A549 (cell line): ENCODE data around the gene PKD2.

ENCODE experiments used
- CBX2 ChIP-seq: fragments of 200-600 bp; sonication (generic); IDR thresholded peaks from 2 replicates; pipeline ENCODE4 v1.6.1; 2016; ENCODE audit warnings: low read depth, mild to moderate bottlenecking, borderline replicate concordance
- HMGXB4 ChIP-seq: fragments of 250-450 bp; sonication (Bioruptor Pico); IDR thresholded peaks from 2 replicates; pipeline ENCODE4 v1.5.0; 2021; ENCODE audit warnings: mild to moderate bottlenecking, moderate library complexity, borderline replicate concordance
- MYC ChIP-seq: IDR thresholded peaks from 2 replicates; pipeline ENCODE4 v1.6.1; 2012; ENCODE audit warnings: mild to moderate bottlenecking, inconsistent platforms, low read length, improper control_type of control experiment, borderline replicate concordance
- NFE2L2 ChIP-seq: fragments of 150-350 bp; conservative IDR thresholded peaks from 2 replicates; pipeline ENCODE4 v1.6.1; 2014; ENCODE audit warnings: low read length
- NR3C1 ChIP-seq: fragments of >200 bp; sonication (Bioruptor Twin); formaldehyde crosslinking; IDR thresholded peaks from 3 replicates; pipeline ENCODE4 v1.6.1; 2017
- POLR2A ChIP-seq: IDR thresholded peaks from 2 replicates; pipeline ENCODE4 v1.6.1; 2012; ENCODE audit warnings: mild to moderate bottlenecking, low read length
- POLR2AphosphoS2 ChIP-seq: conservative IDR thresholded peaks from 2 replicates; pipeline ENCODE4 v1.6.1; 2012; ENCODE audit warnings: low read length, improper control_type of control experiment, inconsistent platforms
- REST ChIP-seq: fragments of 200-600 bp; sonication (generic); IDR thresholded peaks from 2 replicates; pipeline ENCODE4 v1.6.1; 2016; ENCODE audit warnings: antibody characterized with exemption, mild to moderate bottlenecking, moderate library complexity
- USF2 ChIP-seq: fragments of 450-650 bp; IDR thresholded peaks from 2 replicates; pipeline ENCODE4 v1.6.1; 2014; ENCODE audit warnings: antibody characterized with exemption
- TF ChIP-seq, protein P1 (sequence below): fragments of >200 bp; sonication (Bioruptor Twin); formaldehyde crosslinking; IDR thresholded peaks from 3 replicates; pipeline ENCODE4 v1.5.1; 2016
- TF ChIP-seq, protein P2 (sequence below): IDR thresholded peaks from 2 replicates; pipeline ENCODE4 v1.6.1; 2012
- TF ChIP-seq, protein P3 (sequence below): fragments of 150-350 bp; IDR thresholded peaks from 2 replicates; pipeline ENCODE4 v1.6.1; 2014; ENCODE audit warnings: low read depth, mild to moderate bottlenecking, low read length

DNA sequence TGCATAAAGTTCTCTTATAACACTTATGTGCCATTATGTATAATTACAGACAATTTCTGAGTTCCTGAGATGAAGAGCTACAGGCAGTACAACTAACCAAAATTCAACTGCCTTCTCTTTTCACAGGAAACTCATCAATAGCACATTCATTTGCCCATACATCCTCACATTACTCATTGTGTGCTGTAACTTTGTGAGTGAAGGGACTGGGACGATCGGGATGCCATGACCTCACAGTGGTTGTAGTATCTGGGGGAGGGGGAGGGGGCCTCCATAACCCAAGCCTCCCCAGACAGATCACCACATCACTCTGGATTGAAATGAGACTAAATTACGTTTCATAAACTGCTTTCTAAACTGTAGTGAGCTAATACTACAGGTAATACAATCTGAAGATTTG is 90.3 kb downstream of the PKD2 start:
- TF ChIP-seq HMGXB4: no peak
- TF ChIP-seq, protein P1, sequence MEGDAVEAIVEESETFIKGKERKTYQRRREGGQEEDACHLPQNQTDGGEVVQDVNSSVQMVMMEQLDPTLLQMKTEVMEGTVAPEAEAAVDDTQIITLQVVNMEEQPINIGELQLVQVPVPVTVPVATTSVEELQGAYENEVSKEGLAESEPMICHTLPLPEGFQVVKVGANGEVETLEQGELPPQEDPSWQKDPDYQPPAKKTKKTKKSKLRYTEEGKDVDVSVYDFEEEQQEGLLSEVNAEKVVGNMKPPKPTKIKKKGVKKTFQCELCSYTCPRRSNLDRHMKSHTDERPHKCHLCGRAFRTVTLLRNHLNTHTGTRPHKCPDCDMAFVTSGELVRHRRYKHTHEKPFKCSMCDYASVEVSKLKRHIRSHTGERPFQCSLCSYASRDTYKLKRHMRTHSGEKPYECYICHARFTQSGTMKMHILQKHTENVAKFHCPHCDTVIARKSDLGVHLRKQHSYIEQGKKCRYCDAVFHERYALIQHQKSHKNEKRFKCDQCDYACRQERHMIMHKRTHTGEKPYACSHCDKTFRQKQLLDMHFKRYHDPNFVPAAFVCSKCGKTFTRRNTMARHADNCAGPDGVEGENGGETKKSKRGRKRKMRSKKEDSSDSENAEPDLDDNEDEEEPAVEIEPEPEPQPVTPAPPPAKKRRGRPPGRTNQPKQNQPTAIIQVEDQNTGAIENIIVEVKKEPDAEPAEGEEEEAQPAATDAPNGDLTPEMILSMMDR: no peak
- TF ChIP-seq POLR2AphosphoS2: no peak
- TF ChIP-seq NR3C1: no peak
- TF ChIP-seq, protein P2, sequence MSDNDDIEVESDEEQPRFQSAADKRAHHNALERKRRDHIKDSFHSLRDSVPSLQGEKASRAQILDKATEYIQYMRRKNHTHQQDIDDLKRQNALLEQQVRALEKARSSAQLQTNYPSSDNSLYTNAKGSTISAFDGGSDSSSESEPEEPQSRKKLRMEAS: no peak
- no peak for TF ChIP-seq POLR2A
- TF ChIP-seq MYC: no peak
- no peak for TF ChIP-seq REST
- TF ChIP-seq USF2: no peak
- TF ChIP-seq CBX2: no peak
- TF ChIP-seq, protein P3, sequence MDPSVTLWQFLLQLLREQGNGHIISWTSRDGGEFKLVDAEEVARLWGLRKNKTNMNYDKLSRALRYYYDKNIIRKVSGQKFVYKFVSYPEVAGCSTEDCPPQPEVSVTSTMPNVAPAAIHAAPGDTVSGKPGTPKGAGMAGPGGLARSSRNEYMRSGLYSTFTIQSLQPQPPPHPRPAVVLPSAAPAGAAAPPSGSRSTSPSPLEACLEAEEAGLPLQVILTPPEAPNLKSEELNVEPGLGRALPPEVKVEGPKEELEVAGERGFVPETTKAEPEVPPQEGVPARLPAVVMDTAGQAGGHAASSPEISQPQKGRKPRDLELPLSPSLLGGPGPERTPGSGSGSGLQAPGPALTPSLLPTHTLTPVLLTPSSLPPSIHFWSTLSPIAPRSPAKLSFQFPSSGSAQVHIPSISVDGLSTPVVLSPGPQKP: no peak
- no peak for TF ChIP-seq NFE2L2
